NCI-H526 (cell line): ENCODE data around the gene BIN1.

Experiments used
- DNase-seq, 2 experiments: peaks; one replicate each; lab custom pipeline; 2025; lab: John Stamatoyannopoulos, UW

BIN1 gene

DNA sequence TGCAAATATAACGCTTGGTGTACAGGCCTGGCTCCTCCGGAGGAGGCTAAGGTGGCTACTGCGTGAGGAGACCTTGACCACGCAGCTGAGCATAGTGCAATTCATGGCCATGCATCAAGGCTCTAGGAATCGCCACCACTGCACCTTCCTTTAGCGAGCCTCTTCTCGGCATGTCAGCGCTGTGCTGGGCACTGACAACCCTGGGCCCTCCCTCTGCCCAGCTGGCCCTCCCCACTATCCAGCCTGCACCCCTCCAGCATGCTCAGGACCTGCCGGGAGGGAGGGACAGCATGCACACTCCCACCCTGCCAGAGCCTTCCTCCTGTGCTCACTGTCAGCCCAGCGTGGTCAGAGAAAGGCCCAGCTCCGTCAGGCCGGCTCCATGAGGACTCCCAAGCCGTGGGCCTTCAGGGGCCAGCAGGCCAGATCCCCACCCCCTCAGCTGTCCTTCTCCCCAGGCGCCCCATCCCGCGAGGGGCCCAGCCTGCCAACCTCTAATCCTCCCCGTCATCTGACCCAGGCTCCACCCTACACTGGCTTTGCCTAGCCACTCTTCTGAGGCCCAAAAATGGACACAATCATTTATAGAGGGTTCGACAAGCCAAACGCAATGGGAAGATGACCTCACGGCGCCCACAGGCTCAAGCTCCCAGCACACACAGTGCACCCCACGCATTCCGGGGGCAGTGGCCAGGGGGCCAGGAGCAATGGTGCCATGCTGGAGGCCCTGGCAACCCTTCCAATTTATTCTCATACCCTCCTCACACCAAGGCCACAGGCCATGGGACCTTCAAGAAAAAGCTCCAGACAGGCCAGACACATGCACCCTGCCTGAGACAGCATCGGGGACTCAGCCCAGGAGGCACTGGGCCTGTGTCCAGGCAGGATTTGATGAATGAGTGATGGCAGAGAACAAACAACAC, 3.5 kb downstream of the BIN1 start:
- no peak for DNase-seq

DNA sequence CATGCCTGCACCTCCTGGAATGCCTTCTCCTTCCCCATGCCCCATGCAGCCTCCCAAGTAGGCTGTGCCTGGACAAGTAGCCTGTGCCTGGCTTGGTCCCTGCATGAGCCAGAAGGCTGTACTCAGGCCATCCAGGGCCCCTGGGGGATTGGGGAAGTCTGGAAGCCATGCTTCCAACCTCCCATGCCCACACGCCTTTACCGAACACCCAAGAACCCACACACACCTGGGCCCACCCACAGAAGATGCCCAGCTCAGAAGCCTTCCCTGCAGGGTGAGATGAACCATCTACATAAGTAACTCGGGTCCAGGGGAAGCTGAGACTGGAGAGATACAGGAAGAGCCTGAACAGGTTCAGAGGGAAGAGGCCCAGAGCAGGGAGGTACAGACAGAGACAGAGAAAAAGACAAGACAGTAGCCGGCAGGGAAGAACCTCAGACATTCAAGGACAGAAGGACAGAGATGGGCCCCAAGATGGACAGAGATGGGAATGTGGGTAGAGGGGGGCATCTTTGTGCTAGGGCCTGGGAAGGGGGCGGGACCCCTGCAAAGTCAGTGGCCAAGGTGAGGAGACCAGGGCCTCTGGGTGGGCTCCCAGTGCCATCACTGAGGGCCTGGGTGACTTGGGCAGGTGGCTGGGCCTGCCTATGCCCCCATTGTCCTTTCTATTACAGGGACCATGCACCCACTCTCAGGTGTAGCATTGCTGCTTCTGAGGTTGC, 4.3 kb downstream of the BIN1 start:
- DNase-seq, result no peak

DNA sequence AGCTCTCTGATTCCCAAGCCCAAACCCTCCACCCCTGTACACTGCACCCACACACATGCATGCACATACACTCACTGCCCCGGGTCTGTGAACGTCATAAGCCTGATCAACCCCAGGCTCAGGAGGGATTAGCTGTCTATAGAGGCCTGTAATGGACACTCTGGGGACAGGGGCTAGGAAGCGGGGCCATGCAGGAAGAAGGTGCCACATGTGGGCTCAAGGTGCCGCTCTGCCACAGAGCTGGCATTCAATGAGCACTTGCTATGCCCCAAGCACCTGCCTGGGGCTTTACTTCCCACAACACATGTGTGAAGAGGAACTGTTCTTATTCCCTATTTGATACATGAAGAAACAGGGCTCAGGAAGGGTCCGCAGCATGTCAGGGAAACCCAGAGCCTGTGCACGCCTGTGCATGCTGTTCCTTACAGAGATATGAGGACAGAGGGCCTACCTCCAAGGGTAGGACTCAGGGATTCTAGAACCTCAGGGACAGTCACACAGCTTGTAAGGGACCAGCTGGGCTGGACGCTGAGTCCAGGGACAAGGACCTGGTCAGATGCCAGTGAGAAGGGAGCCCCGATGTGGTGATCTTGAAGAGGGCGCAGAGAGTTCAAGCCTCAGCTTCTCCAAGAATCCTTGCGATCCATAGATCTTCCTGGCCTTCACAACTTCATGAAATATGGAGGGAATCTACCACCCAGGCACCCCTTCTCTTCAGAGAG, 5.0 kb downstream of the BIN1 start:
- no peak for DNase-seq

DNA sequence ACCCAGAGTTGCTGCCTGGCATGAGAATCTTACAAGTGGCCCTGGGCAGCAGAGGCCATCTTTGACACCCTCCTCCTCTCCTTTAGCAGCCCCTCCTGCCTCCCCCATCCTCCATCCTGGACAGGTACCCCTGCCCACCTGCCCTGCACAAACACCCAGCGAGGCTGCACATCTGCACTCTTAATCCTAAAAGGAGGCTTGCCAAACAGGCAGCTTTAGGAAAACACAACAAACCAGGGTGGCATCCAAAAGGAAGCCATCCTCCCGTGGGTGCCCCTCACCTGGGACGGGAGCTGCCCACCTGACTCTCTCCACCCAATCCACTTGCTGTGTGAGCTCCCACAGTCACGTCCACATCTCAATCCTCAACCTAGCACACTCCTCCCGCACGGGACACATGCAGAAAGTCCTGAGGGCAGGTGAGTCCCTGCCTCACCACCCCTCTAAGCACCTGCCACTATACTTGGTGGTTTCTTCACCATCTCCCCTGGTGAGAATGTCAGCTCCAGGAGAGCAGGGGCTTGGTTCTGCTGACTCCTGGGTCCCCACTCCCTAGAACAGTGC, 5.8 kb downstream of the BIN1 start:
- DNase-seq, result no peak

DNA sequence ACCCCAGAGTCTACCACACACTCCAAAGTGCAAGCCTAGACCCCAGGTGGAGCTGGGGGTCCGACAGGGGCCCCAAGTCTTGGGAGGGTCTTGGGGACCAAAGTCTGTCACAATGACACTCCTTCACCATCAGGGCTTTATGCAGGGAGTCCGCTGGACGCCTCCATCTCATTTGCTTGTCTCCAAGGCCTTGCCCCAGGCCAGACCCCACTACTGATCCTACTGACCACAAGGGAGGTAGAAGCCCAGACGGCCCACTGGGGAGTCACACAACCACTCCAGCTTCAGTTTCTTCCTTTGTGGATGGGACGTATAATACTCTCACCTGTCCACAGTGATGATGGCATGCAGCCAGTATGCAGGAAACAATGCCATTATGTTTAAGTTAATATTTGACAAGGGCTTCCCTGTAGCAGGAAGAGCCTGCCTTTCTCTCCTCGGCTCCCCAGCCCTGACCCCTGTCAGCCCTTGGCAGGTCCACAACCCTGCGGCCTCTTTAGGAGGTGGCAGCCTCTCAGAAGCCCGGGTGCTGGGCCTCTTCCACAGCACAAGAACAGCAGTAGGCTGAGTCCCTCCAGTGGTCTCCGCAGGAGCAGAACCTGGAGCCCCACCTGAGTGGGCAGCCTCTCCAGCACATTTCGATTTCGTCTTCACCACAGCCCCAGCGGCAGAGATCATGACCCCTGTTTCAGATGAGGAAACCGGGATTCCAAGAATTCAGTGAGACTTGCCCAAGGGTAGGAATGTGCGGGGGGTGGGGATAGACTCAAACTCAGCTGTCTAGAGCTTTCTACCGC, 6.5 kb downstream of the BIN1 start:
- DNase-seq, result peak in 1 of 2 experiments; percentile 44

DNA sequence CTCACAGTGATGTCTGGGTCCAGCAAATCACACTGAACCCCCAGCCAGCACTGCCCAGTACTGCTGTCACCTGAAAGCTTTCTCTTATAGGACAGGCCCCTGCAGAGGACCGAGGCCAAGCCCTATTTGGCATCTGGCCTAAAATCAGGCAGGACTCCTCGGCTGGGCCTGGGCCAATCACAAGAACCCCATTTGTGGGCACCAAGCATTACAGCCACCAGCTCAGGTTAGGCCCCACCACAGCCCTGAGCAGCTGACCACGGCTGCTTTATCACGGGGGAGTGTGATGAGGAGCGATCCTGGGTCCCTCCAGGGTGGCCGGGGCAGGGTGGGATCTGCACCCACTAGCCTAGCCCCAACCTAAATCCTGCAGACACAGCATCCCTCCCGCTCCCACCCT, 8.2 kb downstream of the BIN1 start:
- DNase-seq, result no peak

DNA sequence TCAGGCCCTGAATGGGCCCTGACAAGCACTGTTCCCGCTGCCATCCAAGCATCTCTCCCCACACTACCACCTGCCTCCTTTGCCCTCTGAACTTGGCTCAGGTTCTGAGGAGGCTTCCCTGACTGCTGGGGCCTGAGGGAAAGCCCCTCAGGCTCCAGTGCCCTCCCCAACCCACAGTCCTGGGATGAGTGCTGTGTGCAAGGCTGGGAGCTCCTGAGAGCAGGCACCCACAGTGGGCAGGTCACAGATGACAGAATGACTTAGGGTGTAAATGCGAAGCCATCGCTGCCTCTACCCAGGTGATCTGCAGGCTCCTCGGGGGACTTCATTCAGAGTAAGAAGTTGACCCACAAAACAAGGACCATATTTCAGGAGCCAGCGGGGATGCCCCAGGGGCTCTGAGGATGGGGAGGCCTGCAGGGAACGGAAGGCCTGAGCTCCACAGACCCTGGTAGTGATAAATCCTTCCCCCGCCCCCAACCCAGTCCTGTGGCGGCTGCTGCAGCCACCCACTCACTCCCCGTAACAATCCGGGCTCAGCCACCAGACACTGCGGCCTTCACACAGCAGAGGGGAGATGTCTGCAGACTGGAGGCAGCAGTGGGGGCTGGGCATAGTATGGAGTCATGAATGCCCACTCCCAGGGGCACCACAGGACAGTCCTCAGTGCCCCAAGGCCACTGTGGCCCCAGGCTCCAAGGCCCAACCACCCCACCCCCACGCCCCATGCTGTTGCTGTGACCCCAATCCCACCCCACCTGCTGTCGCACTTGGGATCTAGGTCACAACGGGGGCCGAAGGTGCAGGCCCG, 8.9 kb downstream of the BIN1 start:
- DNase-seq, result no peak

DNA sequence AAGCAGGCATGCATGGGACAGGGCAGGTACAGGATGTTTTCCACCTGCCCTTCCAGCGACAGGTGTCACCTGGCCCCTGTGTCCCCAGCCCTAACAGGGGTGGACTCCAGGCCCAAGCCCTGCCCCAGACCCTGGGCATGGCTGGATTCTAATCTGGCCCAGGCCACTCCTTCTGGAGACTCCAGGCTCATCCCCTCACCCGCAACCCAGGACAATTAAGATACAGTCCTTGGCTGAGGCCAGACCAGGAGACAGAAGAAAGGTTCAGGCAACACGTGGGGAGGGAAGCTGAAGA, 9.5 kb downstream of the BIN1 start:
- no peak for DNase-seq

DNA sequence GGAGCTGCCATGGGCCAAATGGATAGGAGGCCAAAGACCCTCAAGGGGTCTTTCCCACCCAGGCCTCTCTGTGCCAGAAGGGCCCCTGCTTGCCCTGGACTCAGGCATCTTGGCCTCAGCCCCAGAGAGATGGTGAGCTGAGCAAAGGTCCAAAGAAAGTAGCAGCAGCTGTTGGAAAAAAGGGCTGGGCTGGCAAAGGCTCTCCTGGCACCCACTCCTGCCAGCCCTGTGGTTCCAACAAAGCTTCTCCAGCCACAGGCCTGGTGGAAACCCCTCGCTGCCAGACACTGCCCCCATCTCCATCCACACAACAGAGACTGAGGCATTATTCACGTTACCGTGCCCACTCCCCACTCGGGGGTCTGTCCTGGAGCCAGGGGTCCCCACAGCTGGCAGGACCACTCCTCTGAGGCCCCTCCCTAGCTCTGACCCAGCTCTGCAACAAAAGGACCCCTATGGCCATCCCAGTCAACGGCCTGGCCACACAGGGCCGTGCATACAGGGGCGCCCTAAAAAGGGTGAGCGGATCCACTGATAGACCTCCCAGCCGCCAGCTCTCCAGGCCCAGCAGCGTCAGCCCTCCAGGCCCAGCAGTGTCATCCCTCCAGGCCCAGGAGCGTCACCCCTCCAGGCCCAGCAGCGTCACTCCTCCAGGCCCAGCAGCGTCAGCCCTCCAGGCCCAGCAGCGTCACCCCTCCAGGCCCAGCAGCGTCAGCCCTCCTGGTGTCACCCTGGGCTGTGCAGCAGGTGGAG, 10.1 kb downstream of the BIN1 start:
- no peak for DNase-seq

DNA sequence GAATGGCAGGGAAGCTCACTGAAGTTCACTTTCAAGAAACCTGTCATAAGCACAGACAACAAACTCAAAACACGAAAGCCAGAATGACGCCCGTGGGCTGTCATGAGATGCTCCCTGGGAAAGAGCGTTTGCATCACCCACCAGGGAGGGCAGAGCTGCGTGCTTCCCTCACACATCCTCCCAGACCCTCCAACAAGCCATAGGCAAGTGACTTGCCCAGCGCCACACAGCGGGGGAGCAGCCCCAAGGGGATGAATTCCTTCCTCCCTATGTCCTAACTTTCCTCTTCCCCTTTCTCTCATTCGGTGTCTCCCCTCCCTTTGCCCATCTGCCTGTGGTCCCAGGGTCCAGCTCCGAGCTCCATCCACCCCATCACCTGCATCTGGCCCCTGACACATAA, 10.7 kb downstream of the BIN1 start:
- no peak for DNase-seq

DNA sequence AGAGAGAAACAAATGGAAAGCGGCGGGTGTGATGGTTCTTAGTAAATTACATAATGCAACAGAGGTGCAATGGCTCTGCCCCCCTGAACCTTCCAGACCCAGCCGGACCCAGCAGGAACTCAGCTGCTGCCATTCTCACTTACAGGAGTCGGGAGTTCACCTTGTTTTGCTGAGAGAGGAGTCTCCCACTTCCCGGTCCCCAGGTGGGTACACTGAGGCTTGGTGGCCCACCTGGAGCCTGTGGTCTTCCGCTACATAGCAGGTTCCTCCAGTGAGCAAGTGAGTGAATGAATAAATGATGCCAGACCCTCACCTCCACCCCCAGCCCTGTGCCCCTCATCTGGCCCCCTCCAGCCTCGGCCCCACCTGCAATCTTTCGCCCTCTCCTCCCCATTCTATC, 11.2 kb downstream of the BIN1 start:
- DNase-seq, result no peak

DNA sequence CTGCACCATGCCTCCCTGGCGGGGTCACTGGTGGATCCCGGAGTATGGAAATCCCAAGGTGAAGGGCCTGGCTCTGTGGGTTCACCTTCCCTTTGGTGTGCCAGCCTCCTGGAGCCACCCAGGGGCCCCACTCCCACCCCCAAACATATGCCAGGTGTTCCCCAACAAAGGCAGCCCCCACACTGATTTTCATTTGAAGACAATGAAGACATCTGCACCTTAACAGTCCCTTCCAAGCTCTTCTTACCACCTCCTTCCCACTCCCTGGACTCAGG, 11.7 kb downstream of the BIN1 start:
- no peak for DNase-seq

DNA sequence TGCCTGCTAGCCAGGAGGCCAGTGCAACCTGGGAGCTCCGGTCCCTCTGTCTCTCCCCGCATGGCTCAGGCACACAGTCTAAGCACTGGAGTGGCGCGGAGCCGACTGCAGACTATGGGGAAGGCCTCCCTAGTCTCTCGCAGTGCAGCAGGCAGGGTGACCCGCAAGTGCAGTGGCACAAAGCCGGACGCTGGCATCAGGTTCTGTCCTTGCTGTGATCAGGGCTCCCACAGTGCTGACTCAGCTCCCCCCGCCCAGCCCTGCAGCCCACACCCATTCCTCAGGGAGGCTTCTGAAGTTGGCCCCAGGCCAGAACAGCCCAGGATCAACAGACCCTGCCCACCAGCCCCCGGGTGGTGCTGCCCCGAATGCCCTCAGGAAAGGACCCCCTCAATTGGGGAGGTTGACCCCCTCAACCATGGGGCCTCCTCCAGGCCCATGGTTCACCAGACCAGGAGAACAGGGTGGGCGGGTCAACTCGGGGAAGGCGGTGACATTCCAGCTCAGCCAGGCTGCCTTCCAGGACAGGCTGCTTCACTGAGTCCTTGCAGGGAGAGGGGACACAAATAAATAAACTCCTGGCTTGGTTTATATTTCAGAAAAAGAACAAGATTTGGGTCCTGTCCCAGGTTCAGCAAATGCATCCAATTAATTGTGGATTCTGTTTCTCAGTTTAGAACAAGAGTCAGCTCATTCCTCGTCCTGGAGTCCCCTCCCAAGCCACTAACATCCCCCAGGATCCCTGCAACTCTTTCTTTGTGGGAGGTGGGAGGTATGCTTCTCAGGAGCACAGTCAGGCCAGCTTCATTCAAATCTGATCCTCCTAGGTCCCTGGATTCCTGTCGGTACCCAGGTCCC, 12.2 kb downstream of the BIN1 start:
- no peak for DNase-seq

DNA sequence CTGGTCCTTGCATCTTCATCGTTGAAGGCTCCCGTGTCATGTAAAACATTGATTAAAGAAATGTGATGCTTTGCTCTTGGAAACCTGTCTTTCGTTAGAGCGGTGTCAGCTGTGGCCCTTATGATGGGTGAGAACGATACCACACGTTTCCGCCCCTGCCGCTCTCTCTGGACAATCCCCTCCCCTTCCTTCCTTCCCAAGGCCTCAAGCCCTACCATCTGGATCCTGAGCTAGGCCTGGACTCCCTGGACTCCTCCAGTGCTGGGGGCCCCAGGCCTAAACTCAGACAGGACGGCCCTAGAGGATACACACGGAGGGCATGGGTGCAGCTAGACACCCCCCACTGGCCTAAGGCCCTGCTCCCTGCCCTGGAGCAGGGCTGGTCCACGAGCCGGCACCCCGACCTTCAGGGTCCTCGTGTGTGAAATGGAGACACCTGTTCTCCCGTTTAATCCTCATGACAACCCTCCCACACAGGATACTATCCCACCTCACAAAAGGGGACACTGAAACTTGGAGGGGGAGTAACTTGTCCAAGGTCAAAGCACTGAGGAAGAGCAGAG, 13.2 kb downstream of the BIN1 start:
- no peak for DNase-seq

DNA sequence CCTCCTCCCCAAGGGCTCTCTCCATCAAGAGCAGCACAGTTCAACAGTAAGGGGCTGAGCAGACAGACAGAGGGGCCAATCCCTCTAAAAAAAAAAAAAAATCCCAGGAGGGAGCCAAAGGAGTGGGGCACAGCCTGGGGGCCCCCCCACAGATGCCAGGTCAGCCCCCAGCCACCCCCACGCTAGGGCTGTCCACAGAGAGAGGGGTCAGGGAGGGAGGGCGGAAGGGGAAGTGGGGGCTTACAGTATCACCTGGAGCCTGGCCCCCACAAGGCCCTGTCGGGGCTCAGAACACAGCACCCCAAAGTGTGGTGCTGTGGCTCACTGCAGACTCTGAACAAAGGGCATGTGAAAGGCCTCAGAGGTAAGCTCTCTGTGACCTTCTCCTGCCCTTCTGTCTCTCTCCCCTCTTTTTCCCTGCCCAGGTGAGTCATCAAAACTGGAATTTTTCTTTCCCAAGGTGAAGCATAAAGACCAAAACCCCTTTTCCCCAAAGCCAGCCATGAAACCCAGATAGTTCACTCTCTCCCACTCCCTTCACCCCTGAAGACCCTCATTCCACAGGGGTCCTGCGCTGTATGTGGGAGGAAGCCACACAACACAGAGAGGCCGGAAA, 13.9 kb downstream of the BIN1 start:
- no peak for DNase-seq

DNA sequence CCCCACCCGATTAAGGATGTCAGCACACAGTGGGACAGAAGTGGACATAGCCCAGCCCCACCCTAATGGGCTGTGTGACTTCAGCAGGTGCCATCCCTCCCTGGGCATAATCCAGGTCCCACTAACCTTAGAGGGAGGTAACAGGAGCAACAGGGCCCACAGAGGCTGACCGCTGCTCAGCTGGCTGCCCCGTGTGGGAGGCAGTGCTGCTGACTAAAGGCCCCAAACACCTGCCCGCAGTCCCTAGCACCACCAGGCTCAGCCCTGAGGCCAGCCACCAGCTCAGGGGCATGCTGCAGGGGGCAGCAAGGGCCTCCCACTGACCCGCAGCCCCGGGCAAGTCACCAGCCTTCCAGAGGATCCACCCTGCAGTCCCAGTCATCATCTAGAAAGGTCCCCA, 14.6 kb downstream of the BIN1 start:
- DNase-seq, result no peak

DNA sequence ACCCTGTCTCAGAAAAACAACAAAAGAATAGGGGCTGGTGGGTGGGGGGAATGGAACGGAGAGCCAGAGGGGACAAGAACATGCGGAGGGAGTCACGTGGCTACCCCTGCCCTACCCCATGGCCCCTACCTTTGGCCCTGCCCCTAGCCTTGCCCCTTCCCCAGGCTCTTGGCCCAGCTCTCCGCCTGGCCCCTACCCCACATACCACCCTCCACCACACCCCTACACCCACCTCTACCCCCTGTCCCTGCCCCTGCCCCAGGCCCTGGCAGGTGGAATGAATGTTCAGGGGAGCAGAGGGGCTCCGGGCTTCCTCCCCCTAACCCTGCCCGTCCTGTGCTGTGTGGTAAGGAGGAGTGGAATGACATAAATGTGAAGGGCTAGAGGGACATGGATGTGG, 15.1 kb downstream of the BIN1 start:
- no peak for DNase-seq

DNA sequence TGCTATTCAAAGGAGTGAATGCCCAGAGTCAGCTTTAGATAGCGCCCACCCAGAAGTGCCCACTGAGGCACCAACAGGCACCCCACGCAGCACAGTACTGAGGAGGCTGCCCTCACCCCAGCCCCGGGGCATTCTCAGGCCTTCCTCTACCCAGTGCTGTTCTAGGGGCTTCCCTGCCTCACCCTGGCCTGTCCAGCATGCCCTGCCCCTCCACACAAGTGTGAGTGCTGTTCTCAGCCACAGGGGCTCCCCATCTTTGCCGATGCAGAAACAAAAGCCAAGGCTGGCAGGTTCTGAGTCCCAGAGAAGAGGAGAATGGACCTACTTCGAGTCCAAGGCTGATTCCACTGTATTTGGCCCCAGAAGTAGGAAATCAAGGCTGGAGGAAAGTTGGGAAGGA, 15.8 kb downstream of the BIN1 start:
- DNase-seq, result no peak
